NCI-H510A (cell line): Measurements from ENCODE around the gene SMIM36.
"Not testable (repeated sequence)": the region's sequence is repeated elsewhere in the genome, so short reads cannot be mapped to it uniquely, and the experiment has no call there.

Experiments used
- DNase-seq: peaks from one replicate; lab custom pipeline; 2025; lab: John Stamatoyannopoulos, UW

Gene SMIM36

DNA sequence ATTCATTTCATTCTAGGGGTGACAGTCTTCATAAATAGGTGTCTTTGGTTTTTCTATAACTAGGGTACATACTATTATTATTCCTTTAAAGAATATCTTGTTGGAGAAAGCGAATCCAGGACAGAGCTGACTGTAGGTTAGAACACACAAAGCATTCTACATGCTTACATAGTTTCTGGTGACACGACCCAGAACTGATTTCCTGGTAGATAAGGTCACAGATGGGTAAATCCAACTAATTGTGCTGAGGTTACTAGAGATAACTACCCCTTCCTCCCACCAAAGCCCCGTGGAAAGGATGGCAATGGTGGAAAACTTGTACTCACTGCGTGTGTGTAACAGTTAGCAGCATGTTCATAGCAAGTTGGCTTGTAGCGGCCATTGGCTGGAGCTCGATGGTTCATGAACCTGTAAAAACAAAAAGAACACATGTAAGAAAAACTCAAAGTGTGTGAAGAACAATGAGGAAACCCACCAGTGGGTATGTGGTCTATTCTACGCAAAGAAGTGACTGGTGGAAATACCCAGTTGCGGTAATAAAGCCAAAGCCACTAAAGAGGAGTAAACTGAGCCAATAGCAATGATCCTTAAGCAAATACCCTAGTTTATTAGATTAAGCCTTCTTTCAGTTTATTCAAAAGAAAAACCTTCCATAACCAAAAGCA is 97.3 kb downstream of the SMIM36 start:
- DNase-seq: no peak

DNA sequence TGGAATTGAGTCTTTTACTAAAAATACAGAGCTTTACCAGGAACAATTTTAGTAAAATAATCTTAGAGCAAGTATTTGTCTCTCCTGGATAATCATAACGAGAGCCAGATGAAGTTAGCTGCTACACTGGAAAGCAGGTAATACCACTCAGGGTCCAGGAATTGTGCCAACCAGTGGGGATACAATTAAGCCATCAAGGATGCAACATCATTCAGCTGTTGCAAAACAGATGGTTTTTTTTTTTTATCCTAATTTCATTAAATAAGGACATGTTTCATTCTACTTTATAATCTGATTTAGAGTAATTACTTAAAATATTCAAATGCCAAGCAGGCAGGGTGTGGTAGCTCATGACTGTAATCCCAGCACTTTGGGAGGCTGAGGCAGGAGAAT is 99.8 kb downstream of the SMIM36 start:
- DNase-seq: no peak

DNA sequence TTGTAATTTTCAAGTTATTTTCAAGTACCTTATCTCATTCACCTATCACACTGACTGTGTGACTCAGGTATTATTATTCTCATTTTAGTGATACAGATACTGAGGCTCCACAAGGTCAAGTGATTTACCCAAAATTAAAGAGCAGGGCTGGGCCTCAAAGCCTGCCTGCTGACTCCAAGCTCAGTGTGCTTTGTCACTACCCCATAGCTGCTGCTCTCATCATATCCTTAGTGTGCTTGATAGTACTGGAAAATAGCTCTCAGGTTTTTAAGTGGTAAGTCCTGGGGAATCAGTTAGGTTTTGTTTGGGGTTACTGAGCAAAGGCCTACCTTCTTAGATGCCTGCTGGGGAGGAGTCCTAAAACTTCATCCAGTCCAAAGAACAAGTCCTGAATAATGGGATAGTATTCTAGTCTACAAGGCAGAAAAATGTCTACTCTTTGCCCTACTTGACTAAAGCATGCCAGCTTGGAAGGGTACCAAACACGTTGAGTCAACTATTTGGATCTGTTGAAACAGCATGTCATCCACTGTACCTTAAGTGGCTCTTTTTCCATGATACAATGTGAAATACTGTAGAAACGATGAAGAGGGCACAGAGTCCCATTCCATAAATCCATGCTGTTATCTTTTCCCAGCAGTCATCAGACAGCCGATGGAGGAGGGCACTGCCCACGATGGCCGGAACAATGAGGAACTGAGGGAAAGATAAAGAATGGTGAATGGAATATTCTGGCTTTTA is 100.4 kb downstream of the SMIM36 start:
- no peak for DNase-seq

GRCh38 chr17:55409030-55409800 is 102.0 kb downstream of the SMIM36 start:
- no peak for DNase-seq

GRCh38 chr17:55407641-55408566 is 103.3 kb downstream of the SMIM36 start:
- DNase-seq: no peak

DNA sequence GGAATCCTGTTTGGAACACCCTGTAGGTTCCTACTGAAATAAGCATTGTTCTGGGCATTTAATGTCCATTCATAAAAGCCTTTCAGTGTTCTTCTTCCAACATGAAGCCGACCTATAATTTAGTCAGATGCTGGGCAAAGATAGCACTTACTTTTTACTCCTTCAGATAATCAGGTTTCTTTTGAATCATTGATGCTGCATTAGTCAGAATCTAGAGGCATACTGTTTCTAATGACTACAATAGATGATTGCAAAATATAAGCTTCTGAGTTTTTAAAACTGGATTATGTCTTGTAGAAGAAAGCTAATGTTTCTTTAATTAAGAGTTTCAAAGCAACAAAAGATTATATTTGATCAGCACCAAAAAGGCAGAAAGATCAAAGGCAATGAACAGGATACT is 105.7 kb downstream of the SMIM36 start:
- DNase-seq: no peak

DNA sequence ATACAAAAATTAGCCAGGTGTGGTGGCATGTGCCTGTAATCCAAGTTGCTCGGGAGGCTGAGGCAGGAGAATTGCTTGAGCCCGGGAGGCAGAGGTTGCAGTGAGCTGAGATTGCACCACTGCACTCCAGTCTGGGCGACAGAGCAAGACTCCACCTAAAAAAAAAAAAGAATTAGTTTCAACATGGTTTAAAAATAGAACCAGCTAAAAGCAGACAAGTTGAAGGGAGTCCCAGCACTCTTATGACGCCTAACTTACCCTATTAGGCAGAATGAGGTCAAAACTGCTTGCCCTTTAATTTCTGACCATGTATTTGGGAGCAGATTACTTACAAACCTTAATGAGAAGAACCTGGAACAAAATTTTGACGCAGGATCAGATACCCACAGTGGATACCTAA is 107.1 kb downstream of the SMIM36 start:
- DNase-seq: not testable (repeated sequence)

- DNase-seq: no peak
These were observed 108.9 kb downstream of the SMIM36 start for GRCh38 chr17:55402374-55402773.
